Measurements from ENCODE around the gene LTN1. TPM values are rescaled to one million over a fixed set of nuclear protein-coding genes. Genes with fewer than 3 reads are reported as not detected.

Gene LTN1
- total and polyA plus RNA-seq, 2 of the 13 experiments (the other 11 are each of a cell fraction or from before 2014, with no cell fraction given) = 6.7 to 24.6 TPM

GRCh38 chr21:28884976-28885852, 107.5 kb downstream of the LTN1 start (continued):
- TF ChIP-seq MEF2D (CRISPR knock-in tag; IDR thresholded peaks at IDR 0.05) = peak; percentile 97
- TF ChIP-seq HDAC6 (IDR thresholded peaks at IDR 0.05; ENCODE audit: low read depth, low read length) = no peak
- peak; percentile 61; the same call in 1 of the 2 replicates for TF ChIP-seq ZNF644 (CRISPR knock-in tag; IDR thresholded peaks at IDR 0.05; ENCODE audit: low read depth)
- peak; percentile 99 for TF ChIP-seq ZFX (CRISPR knock-in tag; IDR thresholded peaks at IDR 0.05; ENCODE audit: low read depth)
- TF ChIP-seq RARG (CRISPR knock-in tag; IDR thresholded peaks at IDR 0.05; ENCODE audit: low read depth) = peak; percentile 98; the same call in 1 of the 2 replicates
- peak; percentile 100 for TF ChIP-seq RNF2 (conservative IDR thresholded peaks at IDR 0.05; ENCODE audit: low read depth)
- TF ChIP-seq ZNF331 (CRISPR knock-in tag; IDR thresholded peaks at IDR 0.05) = peak; percentile 98
- TF ChIP-seq CCDC6 (CRISPR knock-in tag; IDR thresholded peaks at IDR 0.05) = peak; percentile 94
- TF ChIP-seq ATF1 (CRISPR knock-in tag; IDR thresholded peaks at IDR 0.05) = no peak
- TF ChIP-seq ZNF740 (CRISPR knock-in tag; IDR thresholded peaks at IDR 0.05) = peak; percentile 61; the same call in 1 of the 2 replicates
- peak; percentile 47; the same call in 1 of the 2 replicates for TF ChIP-seq KDM5A (IDR thresholded peaks at IDR 0.05; ENCODE audit: borderline replicate concordance, low read length)
- no peak for TF ChIP-seq RBM22 (optimal IDR thresholded peaks at IDR 0.05; ENCODE audit: low read length)
- TF ChIP-seq YEATS4 (CRISPR knock-in tag; IDR thresholded peaks at IDR 0.05; ENCODE audit: borderline replicate concordance) = peak; percentile 99
- 0 out of 2 replicates have a peak, but pooled peaks have one; percentile 78 for TF ChIP-seq JUNB (CRISPR knock-in tag; IDR thresholded peaks at IDR 0.05; ENCODE audit: borderline replicate concordance)
- TF ChIP-seq FLYWCH1 (CRISPR knock-in tag; IDR thresholded peaks at IDR 0.05) = peak; percentile 96; the same call in 1 of the 2 replicates
- peak; percentile 96 for TF ChIP-seq ZMYM2 (CRISPR knock-in tag; IDR thresholded peaks at IDR 0.05)
- TF ChIP-seq JDP2 (CRISPR knock-in tag; IDR thresholded peaks at IDR 0.05; ENCODE audit: borderline replicate concordance) = peak; percentile 49; the same call in 1 of the 2 replicates
- 0 out of 2 replicates have a peak, but pooled peaks have one; percentile 67 for TF ChIP-seq MIXL1 (CRISPR knock-in tag; IDR thresholded peaks at IDR 0.05)
- 0 out of 2 replicates have a peak, but pooled peaks have one; percentile 75 for TF ChIP-seq PAWR (CRISPR knock-in tag; IDR thresholded peaks at IDR 0.05; ENCODE audit: borderline replicate concordance)
- TF ChIP-seq NRL (CRISPR knock-in tag; IDR thresholded peaks at IDR 0.05; ENCODE audit: borderline replicate concordance) = peak; percentile 99
- TF ChIP-seq, protein P1, sequence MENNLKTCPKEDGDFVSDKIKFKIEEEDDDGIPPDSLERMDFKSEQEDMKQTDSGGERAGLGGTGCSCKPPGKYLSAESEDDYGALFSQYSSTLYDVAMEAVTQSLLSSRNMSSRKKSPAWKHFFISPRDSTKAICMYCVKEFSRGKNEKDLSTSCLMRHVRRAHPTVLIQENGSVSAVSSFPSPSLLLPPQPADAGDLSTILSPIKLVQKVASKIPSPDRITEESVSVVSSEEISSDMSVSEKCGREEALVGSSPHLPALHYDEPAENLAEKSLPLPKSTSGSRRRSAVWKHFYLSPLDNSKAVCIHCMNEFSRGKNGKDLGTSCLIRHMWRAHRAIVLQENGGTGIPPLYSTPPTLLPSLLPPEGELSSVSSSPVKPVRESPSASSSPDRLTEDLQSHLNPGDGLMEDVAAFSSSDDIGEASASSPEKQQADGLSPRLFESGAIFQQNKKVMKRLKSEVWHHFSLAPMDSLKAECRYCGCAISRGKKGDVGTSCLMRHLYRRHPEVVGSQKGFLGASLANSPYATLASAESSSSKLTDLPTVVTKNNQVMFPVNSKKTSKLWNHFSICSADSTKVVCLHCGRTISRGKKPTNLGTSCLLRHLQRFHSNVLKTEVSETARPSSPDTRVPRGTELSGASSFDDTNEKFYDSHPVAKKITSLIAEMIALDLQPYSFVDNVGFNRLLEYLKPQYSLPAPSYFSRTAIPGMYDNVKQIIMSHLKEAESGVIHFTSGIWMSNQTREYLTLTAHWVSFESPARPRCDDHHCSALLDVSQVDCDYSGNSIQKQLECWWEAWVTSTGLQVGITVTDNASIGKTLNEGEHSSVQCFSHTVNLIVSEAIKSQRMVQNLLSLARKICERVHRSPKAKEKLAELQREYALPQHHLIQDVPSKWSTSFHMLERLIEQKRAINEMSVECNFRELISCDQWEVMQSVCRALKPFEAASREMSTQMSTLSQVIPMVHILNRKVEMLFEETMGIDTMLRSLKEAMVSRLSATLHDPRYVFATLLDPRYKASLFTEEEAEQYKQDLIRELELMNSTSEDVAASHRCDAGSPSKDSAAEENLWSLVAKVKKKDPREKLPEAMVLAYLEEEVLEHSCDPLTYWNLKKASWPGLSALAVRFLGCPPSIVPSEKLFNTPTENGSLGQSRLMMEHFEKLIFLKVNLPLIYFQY (CRISPR knock-in tag; IDR thresholded peaks at IDR 0.05; ENCODE audit: borderline replicate concordance) = peak; percentile 55
- peak; percentile 98 for TF ChIP-seq MXD4 (CRISPR knock-in tag; IDR thresholded peaks at IDR 0.05)
- TF ChIP-seq ATF3 (CRISPR knock-in tag; IDR thresholded peaks at IDR 0.05) = peak; percentile 68; the same call in 1 of the 2 replicates

Measured in HepG2 (cell line).